GM23338 (cell line): Measurements from ENCODE around the gene SPR. TPM values are rescaled to one million over a fixed set of nuclear protein-coding genes. Genes with fewer than 3 reads are reported as not detected.

ENCODE experiments used
- ATAC-seq: fragments of 200-7000 bp; cut with Tn5 transposase; 3 replicates; pipeline ENCODE4 v1.9.1; 2020
- DNase-seq: peaks from one replicate; pipeline ENCODE4 v3.0.0-alpha.2; 2015; ENCODE audit warnings: low spot score
- H2AFZ ChIP-seq: fragments of 200-600 bp; sonication (generic); 2 replicates; pipeline ENCODE4 v1.8.0; 2016; ENCODE audit warnings: antibody characterized with exemption, mild to moderate bottlenecking, moderate library complexity
- H3F3A ChIP-seq: fragments of 200-600 bp; sonication (generic); replicated peaks from 2 replicates; pipeline ENCODE4 v1.8.0; 2017; ENCODE audit warnings: antibody characterized with exemption, mixed run types, low read depth
- H3K27ac ChIP-seq: fragments of 200-600 bp; sonication (generic); 2 replicates; pipeline ENCODE4 v1.6.1; 2016; ENCODE audit warnings: low read depth
- H3K27me3 ChIP-seq: fragments of 200-600 bp; sonication (generic); 2 replicates; pipeline ENCODE4 v1.8.0; 2016; ENCODE audit warnings: mild to moderate bottlenecking, mixed run types, moderate library complexity; ENCODE audit not compliant: insufficient read depth
- H3K36me3 ChIP-seq: fragments of 200-600 bp; sonication (generic); 2 replicates; pipeline ENCODE4 v1.8.0; 2016; ENCODE audit warnings: mild to moderate bottlenecking; ENCODE audit not compliant: insufficient read depth
- H3K4me1 ChIP-seq: fragments of 200-600 bp; sonication (generic); 2 replicates; pipeline ENCODE4 v1.8.0; 2016; ENCODE audit warnings: mild to moderate bottlenecking, moderate library complexity; ENCODE audit not compliant: insufficient read depth
- H3K4me2 ChIP-seq: fragments of 200-600 bp; sonication (generic); 2 replicates; pipeline ENCODE4 v1.7.1; 2017; ENCODE audit warnings: mixed run types
- H3K4me3 ChIP-seq: fragments of 200-600 bp; sonication (generic); 2 replicates; pipeline ENCODE4 v1.6.1; 2016; ENCODE audit warnings: mixed run types
- H3K79me2 ChIP-seq: fragments of 200-600 bp; sonication (generic); replicated peaks from 2 replicates; pipeline ENCODE4 v1.8.0; 2017; ENCODE audit warnings: mild to moderate bottlenecking; ENCODE audit not compliant: insufficient read depth
- H3K9me2 ChIP-seq: fragments of 200-600 bp; sonication (generic); 2 replicates; pipeline ENCODE4 v1.8.0; 2017; ENCODE audit not compliant: insufficient read depth
- H4K20me1 ChIP-seq: fragments of 200-600 bp; sonication (generic); replicated peaks from 2 replicates; pipeline ENCODE4 v1.8.0; 2017; ENCODE audit warnings: mild to moderate bottlenecking; ENCODE audit not compliant: insufficient read depth
- H3K27ac Mint-ChIP-seq: 2 replicates; pipeline ENCODE4 v1.8.0; 2020; ENCODE audit warnings: inconsistent platforms, mild to moderate bottlenecking, moderate library complexity, mixed read lengths
- H3K27me3 Mint-ChIP-seq: 3 replicates; pipeline ENCODE4 v1.8.0; 2022; ENCODE audit warnings: low read depth, mild to moderate bottlenecking, moderate library complexity, mixed read lengths, inconsistent platforms; ENCODE audit not compliant: insufficient read depth, poor library complexity
- H3K36me3 Mint-ChIP-seq: 3 replicates; pipeline ENCODE4 v1.8.0; 2021; ENCODE audit warnings: low read depth, mild to moderate bottlenecking, inconsistent platforms, moderate library complexity, mixed read lengths
- H3K4me1 Mint-ChIP-seq: 3 replicates; pipeline ENCODE4 v1.8.0; 2020; ENCODE audit warnings: mild to moderate bottlenecking, inconsistent platforms, mixed read lengths
- H3K4me3 Mint-ChIP-seq: 3 replicates; pipeline ENCODE4 v1.8.0; 2021; ENCODE audit warnings: moderate library complexity, mild to moderate bottlenecking, inconsistent platforms, mixed read lengths
- H3K9me3 Mint-ChIP-seq: 3 replicates; pipeline ENCODE4 v1.8.0; 2020; ENCODE audit warnings: moderate library complexity, mild to moderate bottlenecking, inconsistent platforms, mixed read lengths
- EZH2 ChIP-seq: fragments of 200-600 bp; sonication (generic); IDR thresholded peaks from one replicate; pipeline ENCODE4 v1.8.0; 2017; ENCODE audit warnings: antibody characterized with exemption, mild to moderate bottlenecking, low read depth; ENCODE audit not compliant: unreplicated experiment
- EZH2phosphoT487 ChIP-seq: fragments of 200-600 bp; sonication (generic); IDR thresholded peaks from one replicate; pipeline ENCODE4 v1.8.1; 2018; ENCODE audit warnings: antibody characterized with exemption; ENCODE audit not compliant: unreplicated experiment
- NANOG ChIP-seq: IDR thresholded peaks from 2 replicates; pipeline ENCODE4 v1.6.1; 2016; ENCODE audit warnings: antibody characterized with exemption, borderline replicate concordance
- POLR2AphosphoS5 ChIP-seq: IDR thresholded peaks from 2 replicates; pipeline ENCODE4 v1.6.1; 2016; ENCODE audit warnings: antibody characterized with exemption, low read depth
- ZNF331 ChIP-seq: fragments of 250-450 bp; sonication (Bioruptor Pico); IDR thresholded peaks from 2 replicates; pipeline ENCODE4 v1.5.0; 2020; ENCODE audit warnings: low read depth, mild to moderate bottlenecking, moderate library complexity
- polyA plus RNA-seq: library from polyadenylated mRNA; unstranded; fragments of >200 nt; fragmentation: Nextera tagmentation; extraction: Ambion mirVana; gene quantifications from 2 replicates; pipeline ENCODE4 v1.2.1, GENCODE V29; 2016
- total RNA-seq: library from RNA; depleted of rRNA; stranded (reverse); fragments of >200 nt; shearing (Covaris generic); gene quantifications from 2 replicates; pipeline ENCODE4 v1.2.3, GENCODE V29; 2014; rRNA removed
- TF ChIP-seq, protein P1 (sequence below): IDR thresholded peaks from one replicate; pipeline ENCODE4 v1.6.1; 2018; ENCODE audit warnings: antibody characterized with exemption; ENCODE audit not compliant: unreplicated experiment

Gene SPR
- total and polyA plus RNA-seq, 2 experiments from 2014 or later: 10.7 to 15.2 TPM

DNA sequence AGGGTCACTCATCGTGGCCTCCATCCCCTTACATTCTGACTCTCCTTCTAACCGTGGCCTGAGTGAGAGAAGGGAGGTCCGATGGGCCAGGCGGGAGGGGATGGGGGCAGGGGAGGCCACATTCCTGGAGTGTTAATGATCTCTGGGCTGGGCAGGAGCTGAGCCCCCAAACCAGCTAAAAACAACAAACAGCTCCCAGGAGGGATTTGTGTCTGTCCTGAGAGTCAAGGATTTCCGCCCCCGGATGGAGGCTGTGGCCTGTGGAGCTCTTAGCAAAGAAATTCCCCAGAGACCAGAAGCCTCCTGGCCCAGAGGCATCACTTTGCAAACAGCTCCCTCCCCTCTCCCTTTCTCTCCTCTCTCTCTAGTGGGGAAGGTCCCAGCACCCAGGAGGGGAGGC lies 53.6 kb downstream of the SPR start:
- peaks cover 21% of the 10 kb centered on the region for H3K36me3 Mint-ChIP-seq
- H3K4me1 Mint-ChIP-seq: peaks cover 47% of the 10 kb centered on the region
- Histone ChIP-seq H3F3A (no peaks in the 10 kb centered on the region), H3K36me3 (no peaks in the 10 kb centered on the region), H3K4me3 (no peak overlapping the region), H3K27ac (no peak overlapping the region), H3K79me2 (no peaks in the 10 kb centered on the region), H3K27me3 (no peaks in the 10 kb centered on the region), H4K20me1 (no peaks in the 10 kb centered on the region), H2AFZ (no peak overlapping the region), H3K4me2 (peak overlapping the region; percentile 32; the same call in 1 of the 2 replicates), H3K9me2 (0 out of 2 replicates have a peak, but pooled peaks cover 3% of the 10 kb centered on the region), H3K4me1 (peaks cover 20% of the 10 kb centered on the region)
- H3K27me3 Mint-ChIP-seq: peaks cover 24% of the 10 kb centered on the region
- no peak for TF ChIP-seq NANOG
- no peak for TF ChIP-seq ZNF331
- no peak for TF ChIP-seq EZH2phosphoT487
- no peak for TF ChIP-seq POLR2AphosphoS5
- TF ChIP-seq, protein P1, sequence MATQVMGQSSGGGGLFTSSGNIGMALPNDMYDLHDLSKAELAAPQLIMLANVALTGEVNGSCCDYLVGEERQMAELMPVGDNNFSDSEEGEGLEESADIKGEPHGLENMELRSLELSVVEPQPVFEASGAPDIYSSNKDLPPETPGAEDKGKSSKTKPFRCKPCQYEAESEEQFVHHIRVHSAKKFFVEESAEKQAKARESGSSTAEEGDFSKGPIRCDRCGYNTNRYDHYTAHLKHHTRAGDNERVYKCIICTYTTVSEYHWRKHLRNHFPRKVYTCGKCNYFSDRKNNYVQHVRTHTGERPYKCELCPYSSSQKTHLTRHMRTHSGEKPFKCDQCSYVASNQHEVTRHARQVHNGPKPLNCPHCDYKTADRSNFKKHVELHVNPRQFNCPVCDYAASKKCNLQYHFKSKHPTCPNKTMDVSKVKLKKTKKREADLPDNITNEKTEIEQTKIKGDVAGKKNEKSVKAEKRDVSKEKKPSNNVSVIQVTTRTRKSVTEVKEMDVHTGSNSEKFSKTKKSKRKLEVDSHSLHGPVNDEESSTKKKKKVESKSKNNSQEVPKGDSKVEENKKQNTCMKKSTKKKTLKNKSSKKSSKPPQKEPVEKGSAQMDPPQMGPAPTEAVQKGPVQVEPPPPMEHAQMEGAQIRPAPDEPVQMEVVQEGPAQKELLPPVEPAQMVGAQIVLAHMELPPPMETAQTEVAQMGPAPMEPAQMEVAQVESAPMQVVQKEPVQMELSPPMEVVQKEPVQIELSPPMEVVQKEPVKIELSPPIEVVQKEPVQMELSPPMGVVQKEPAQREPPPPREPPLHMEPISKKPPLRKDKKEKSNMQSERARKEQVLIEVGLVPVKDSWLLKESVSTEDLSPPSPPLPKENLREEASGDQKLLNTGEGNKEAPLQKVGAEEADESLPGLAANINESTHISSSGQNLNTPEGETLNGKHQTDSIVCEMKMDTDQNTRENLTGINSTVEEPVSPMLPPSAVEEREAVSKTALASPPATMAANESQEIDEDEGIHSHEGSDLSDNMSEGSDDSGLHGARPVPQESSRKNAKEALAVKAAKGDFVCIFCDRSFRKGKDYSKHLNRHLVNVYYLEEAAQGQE: no peak
- no peak for TF ChIP-seq EZH2
- H3K4me3 Mint-ChIP-seq: no peak overlapping the region; the same call in 2 of the 3 replicates
- peaks cover 4% of the 10 kb centered on the region; the same call in 2 of the 3 replicates for H3K9me3 Mint-ChIP-seq
- ATAC-seq (peak; percentile 18), DNase-seq (peak; percentile 43)
- no peak overlapping the region for H3K27ac Mint-ChIP-seq

Other genes starting within 250 kb of the SPR start
- gene EXOC6B, start 61.4 kb upstream of the SPR start, total RNA-seq: 43.5 and 45.9 TPM in 2 replicates
- 6.7 and 7.2 TPM in 2 replicates for gene EXOC6B, start 61.4 kb upstream of the SPR start, polyA plus RNA-seq
- gene EMX1, start 30.1 kb downstream of the SPR start, total RNA-seq: 7.9 and 12.6 TPM in 2 replicates
- 3.9 and 4.2 TPM in 2 replicates for gene EMX1, start 30.1 kb downstream of the SPR start, polyA plus RNA-seq
- gene SFXN5, start 184.3 kb downstream of the SPR start, total RNA-seq: 25.8 and 26.3 TPM in 2 replicates
- 23.6 and 25.4 TPM in 2 replicates for gene SFXN5, start 184.3 kb downstream of the SPR start, polyA plus RNA-seq
- gene RAB11FIP5, start 225.5 kb downstream of the SPR start, total RNA-seq: 15.7 and 16.6 TPM in 2 replicates
- gene RAB11FIP5, start 225.5 kb downstream of the SPR start, polyA plus RNA-seq: 4.3 and 4.4 TPM in 2 replicates